Stimulated activated CD8-positive, alpha-beta memory T cell treated with anti-CD3 and anti-CD28 coated beads, Interleukin-15, amount 100 ng/mL, for 48 hours (primary cell): ENCODE results near the gene URGCP.
"Not testable (repeated sequence)": the region's sequence is repeated elsewhere in the genome, so short reads cannot be mapped to it uniquely, and the experiment has no call there.

Experiments used
- DNase-seq, 2 donors: peaks; one replicate each; pipeline ENCODE4 v3.0.0-alpha.2; 2020; ENCODE audit warnings: low read depth in 2 of 2

Gene URGCP

DNA sequence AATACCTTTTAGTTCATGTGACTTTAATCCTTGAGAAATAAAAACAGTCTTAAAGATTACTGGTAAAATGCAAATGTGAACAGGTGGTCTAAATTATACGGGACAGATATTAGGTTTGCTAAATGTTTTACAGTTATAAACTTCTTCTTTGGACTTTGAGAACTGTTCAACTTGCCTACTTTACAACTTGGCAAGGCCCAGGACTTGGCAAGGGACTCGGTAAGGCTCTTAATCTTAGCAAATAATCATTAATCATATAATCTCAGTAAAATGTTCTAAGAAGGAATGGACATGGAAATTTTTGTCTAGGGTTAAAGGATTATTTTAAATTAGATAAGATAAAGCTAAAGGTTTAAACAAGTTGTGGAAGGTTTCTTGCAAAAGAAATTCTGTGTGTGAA is 15.0 kb upstream of the URGCP start:
- DNase-seq: no peak

DNA sequence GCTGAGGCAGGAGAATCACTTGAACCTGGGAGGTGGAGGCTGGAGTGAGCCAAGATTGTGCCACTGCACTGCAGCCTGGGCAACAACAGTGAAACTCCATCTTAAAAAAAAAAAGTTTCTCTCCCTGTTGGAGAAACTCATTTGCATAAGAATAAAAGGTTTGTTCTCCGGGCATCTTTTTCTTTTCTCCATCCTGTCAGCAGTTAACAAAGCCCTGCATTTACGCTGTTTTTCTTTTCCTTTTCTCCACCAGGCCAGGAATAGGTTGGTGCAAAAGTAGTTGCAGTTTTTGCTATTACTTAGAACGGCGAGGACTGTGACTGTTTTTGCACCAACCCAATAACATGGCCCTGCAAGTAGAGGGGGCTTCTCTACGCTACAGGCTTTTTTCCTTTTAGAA is 9.5 kb upstream of the URGCP start:
- no peak for DNase-seq

DNA sequence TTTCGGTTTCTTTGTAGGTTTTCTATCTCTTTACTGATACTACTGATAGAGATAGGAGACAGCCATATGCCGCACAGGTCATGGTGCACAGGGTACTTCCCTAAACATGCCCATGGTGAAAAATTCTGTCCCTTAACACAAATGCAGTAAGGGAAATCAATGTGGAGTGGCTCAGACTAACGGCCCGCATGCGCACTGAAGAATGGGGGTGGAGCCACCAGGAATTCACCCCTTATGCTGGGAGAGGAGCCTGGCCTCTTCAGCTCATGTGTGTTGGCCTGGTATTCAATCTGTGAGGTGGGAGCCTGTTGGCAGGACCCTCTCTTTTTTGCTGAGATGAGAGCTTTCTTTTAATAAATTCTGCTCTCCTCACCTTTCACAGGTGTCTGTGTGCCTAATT is 8.4 kb upstream of the URGCP start:
- DNase-seq: no peak

DNA sequence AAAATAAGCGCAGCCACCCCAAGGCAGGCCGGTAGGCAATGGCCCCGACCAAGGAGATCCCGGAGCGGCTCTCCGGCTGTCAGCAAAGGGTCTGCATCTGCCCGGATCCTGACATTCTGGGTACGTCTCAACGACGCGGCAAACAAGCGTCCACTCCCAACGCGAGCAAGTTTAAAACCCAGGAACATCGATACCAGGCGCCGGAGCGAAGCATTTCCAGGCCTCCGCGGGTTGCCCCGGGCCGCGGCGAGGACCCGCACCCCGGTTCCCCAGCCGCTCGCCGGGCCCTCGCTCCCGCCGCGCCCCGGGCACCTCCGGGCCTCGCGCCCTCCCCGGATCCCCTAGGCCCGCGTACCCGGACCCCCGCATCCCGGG is 453 bp downstream of the URGCP start:
- no peak for DNase-seq

DNA sequence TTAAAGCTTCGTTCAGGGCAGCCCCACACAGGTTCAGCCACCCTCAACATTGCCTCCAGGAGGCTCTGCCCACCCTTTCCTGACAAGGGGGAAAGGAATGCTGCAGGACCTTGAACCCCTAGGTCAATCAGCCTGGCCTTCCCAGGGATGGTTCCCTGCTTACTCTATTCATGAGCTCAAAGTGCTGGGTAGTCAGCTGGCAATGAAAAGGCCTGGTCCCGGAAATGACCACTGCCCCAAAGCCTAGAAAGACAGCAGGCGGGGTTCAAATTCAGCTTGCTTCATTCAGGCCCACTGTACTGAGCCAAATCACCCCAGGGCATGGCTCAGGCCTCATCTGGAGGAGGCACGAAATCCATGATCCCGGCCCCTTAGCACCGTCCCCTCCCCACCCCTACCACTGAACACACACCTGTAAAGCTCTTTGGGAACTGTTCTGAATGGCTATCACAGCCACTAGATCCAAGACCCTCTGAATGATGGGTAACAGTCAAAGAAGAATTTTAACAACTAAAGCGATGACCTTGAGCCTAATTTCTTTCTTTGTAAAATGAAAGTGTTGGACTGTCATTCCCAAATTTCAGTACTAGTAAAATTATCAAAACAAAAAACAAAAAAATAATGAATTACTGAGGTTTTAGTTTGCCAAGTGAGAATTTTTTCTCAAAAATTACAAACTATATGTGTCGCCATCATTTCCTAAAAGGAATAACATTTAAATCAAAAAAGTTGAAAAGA is 1.0 kb downstream of the URGCP start:
- DNase-seq: no peak

DNA sequence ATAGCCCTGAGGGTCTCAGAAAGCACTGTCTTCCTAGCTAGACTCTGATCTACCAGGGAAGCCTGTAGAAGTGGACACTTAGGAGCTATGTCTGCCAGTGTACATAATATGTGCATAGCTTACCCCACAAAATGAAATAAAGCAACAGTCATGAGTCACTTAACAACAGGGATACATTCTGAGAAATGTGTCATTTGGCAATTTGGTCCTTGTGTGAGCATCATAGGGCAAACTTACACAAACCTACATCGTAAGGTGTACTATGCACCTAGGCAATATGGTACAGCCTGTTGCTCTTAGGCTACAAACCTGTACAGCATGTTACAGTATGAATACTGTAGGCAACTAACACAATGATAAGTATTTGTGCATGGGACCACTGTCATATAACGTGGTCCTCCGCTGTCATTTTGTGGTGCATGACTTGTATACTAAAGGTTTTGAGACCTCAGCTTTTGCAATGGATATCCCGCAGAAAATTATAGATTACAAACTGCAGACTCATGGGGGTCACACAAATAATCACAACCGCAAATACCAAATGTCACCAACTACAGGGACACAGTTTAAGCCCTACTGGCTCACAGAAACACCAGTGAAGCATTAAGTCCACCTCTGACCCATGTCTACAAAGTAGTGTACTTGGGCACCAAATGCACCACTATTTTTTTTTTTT is 1.7 kb downstream of the URGCP start:
- no peak for DNase-seq

DNA sequence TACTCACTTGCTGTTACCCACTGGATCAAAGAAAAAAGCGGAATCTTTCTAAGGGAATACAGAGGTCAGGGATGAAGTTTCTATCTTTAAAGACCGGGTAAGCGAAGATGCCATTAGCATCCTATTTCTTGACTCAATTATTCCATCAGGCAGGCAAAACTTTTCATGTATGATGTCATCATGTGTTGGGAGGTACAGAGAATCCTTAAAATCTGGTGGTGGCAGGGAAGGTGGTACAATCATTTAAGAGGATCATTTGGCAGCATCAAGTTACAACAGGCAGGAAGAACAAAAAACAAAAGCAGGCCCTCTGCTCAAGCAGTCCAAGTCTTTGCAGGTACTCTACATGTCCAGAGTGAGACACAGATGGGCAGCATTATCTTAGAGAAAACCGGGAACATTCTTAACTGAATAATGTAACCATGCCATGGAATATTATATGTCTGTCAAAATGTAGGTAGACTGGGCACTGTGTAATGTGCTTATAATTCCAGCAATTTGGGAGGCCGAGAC is 3.8 kb downstream of the URGCP start:
- no peak for DNase-seq

DNA sequence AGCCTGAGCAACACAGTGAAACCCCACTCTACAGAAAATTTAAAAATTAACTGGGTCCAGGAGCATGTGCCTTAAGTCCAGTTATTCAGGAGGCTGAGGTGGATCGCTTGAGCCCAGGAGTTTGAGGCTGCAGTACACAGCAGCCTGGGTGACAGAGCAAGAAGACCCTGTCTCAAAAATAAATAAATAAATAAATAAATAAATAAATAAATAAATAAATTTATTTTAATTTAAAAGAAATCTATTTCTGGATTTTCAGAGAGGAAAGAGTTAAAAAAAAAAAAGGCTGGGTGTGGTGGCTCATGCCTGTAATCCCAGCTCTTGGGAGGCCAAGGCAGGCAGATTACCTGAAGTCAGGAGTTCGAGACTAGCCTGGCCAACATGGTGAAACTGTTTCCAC is 7.8 kb downstream of the URGCP start:
- not testable (repeated sequence) for DNase-seq

DNA sequence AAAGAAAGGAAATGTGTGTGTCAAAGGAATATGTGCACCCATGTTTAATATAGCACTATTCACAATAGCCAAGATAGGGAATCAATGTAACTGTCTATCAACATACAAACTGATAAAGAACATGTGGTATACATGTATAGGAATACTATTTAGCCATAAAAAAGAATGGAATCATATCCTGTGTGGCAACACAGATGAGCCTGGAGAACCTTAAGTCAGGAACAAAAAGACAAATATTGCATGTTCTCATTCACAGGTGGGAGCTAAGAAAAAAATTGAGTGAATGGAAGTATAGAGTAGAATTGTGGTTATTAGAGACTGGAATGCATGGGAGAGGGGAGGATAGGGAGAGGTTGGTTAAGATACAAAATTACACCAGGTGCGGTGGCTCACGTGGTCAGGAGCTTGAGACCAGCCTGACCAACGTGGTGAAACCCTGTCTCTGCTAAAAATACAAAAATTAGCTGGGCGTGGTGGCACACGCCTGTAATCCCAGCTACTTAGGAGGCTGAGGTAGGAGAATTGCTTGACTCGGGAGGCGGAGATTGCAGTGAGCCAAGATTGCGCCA is 10.5 kb downstream of the URGCP start:
- DNase-seq: no peak

DNA sequence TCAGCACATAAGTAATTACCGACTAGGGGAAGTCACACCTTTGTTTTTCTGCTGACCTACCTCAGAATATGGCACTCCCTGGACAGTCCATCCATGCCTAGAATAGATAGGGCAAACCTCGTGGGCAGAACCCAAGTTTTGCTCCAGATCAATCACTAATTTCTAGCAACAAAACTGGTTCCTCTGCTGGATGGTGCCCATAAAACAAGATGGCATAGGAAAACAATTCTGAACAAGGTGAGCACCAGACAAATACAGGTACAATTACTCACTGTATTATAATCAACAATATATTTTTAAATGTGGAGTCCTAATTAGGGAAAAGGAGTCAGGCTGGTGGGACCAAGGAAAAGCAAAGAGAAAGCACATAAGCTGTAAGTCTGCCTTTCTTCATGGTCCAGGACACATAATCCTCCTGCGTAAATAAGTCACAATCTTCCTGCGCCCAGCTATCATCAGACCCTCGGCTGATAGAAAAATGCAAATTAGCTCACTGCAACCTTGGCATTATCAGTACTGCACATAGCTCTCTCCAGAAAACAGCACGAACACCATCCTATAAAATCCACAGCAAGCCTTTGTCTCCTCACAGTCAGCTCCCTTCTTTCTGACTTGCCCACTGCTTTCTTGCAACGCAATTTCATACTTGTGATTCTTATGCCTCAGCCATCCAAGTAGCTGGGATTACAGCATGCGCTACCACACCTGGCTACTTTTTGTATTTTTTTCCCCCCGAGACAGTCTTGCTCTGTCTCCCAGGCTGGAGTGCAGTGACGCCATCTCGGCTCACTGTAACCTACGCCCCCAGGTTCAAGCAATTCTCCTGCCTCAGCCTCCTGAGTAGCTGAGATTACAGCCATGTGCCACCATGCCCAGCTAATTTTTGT is 15.1 kb downstream of the URGCP start:
- no peak for DNase-seq

DNA sequence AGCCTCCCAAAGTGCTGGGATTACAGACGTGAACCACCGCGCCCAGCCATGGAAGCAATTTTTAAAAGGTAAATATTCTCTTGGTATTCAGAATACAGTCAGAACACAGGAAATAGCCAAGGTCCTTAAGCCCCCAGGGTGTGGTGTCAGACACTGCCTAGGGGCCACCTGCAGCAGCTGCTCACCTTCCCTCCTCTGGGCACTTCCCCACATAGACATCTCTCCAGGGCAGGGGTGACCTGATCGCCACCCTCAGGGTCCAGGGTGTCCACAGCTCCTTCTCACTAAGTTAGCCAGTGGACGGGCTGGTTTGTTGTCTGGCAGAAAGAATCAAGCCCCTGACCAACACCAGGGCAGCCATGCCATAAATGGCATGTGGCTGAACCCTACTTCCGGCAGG is 15.9 kb downstream of the URGCP start:
- no peak for DNase-seq

DNA sequence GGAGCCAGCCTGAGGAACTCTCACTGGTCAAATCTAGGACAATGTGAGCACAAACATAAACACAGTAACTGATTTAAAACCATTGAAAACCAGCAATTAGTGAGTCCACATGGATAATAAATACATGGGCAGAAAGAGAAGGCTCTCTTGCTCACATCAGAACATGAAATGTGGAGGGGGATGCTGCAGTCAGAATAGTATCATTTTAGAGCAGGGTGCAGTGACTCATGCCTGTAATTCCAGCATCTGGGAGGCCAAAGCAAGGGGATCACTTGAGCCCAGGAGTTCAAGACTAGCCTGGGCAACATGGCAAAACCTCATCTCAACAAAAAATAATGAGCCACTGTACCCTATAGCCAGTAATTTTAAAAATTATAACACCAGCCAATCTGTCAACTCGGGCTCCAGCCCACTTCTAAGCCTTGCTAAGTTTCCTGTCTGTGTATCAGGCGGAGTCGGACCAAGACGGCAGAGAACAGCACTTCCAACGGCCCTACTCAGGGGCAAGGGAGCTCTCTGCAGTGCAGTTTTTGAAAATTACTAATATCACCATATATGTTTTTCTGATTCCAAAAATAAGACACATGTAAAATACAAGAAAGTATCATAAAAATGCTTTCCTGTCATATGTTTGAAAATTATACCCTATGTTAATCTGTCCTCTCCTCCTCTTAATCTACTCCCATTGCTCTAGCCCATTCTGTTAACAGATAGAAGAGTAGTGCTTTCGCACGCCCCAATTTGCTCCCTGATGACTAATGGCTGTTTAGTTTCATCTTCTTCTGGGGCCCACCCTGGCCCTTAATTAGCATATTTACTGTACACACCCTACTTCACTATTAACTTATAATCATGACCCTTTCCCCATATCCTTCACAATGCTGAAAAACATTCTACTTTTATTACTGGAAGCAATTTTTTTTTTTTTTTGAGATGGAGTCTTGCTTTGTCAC is 17.1 kb downstream of the URGCP start:
- DNase-seq: no peak

DNA sequence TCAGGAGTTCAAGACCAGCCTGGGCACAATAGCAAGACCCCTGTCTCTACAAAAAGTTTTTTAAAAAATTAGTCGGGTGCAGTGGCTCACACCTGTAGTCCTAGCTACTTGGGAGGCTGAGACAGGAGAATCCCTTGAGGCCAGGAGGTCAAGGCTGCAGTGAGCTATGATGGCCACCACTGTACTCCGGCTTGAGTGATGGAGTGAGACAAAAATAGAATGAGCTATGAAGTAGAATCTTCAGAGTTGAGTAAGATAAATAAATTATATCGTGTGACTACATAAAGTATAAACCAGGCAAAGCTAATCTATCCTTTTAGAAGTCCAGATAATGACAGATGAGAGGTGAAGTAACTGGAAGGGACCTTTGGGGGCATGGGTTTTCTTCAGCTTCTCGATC is 21.8 kb downstream of the URGCP start:
- DNase-seq: no peak

DNA sequence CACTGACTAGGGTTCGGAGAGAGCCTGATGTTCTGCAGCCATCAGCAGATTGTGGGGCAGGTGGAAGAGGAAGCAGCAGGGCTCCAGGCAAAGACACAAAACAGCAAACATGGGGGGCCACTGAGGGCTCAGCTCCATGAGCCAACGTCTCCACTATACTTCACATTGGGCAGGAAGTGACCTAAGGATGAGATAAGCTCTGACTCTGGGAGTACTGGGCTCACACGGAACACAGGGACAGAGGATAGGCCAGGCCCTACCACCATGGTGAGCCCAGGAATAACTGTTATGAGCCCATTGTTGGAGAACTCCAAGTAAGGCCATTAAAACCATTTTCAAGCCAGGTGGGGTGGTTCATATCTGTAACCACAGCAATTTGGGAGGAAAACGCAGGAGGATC is 22.2 kb downstream of the URGCP start:
- DNase-seq: no peak

DNA sequence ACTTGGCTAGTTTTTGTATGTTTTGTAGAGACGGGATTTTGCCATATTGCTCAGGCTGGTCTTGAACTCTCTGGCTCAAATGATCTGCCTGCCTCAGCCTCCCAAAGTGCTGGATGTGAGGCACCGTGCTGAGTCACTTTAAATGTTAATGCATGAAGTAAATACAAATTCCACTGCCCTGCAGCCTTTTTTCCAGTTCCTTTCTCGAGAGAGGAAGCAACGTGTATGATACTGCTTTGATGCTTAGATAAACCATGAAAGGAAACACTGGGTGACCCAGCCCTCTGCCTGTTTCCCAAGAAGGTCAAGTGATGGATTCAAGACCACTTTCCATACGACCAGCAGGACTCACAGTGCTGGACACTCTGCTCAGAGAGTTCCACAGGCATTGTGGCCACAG is 25.8 kb downstream of the URGCP start:
- DNase-seq: no peak

DNA sequence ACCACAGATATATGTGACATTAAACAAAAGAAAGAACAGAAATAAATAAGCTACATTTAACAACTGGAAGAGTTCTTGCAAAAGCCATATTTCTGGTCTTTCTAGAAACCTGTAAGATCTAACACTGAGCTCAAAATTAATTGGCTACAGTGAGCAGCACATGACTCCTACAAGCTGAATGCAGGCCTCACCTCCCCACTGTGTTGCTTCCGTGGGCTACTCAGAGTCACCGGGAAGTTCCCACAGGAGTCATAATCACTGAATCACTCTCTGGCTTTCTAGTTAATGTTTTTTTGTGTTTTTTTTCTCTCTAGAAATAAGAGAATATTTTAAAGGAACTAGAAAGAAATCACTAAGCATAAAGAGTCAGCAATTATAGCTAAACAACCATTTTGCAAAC is 26.9 kb downstream of the URGCP start:
- DNase-seq: no peak

DNA sequence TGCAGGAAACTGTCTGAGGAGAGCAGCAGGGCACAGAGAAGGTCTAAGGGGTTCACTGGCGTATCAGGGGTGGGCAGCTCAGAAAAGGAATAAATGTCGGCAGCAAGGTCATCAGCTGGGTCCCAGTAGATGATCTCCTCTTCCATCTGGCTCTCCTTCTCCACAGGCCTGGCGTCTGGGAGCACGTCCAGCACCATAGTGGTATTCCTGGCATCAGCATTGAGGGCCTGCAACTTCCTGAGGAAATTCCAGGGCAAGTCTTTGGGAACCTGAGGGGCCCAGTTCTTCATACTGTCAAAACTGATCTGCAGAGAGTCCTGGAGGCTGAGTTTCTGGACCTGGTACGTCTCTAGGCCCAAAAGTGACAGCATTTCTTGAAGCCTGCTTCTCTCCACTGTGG is 27.5 kb downstream of the URGCP start:
- DNase-seq: no peak

DNA sequence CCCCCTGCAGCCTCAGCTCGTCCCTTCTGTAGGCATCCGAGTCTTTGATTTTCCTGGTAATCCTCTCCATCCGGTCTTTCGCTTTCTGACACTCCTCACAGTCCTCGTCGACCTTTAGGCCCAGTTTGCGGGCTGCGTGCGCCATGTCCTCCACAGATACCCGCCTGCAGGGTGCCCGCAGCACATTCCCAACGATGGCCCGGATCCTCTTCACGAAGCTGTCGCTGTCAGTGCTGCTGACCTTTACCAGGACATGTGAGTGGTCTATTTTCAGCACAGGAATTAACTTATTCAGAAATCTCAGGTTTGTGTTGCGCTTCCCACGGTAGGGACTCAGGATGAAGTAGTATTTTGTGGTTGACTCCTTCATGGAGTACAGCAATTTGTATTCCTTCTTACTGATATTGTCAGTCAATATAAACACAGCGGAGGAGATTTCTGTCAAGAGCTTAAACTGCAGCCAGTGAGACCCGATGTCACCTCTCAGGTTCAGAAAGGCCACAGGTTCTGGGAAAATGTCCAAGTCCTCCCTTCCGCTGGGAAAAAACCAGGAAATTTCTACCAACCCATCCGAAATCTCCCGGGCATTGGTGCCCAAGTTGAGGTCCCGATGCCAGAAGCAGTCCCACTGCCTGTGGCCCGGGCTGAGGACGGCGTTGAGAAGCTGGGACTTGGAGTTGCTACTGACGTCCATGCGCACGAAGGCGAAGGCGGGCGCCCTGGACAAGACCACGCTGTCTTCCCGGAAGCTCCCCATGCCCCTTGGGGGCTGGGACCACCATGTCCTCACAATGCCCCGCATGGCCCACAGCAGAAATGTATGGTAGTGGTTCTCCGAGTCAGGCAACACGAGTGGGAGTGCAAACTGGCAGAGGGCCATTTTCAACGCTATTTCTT is 28.2 kb downstream of the URGCP start:
- no peak for DNase-seq

DNA sequence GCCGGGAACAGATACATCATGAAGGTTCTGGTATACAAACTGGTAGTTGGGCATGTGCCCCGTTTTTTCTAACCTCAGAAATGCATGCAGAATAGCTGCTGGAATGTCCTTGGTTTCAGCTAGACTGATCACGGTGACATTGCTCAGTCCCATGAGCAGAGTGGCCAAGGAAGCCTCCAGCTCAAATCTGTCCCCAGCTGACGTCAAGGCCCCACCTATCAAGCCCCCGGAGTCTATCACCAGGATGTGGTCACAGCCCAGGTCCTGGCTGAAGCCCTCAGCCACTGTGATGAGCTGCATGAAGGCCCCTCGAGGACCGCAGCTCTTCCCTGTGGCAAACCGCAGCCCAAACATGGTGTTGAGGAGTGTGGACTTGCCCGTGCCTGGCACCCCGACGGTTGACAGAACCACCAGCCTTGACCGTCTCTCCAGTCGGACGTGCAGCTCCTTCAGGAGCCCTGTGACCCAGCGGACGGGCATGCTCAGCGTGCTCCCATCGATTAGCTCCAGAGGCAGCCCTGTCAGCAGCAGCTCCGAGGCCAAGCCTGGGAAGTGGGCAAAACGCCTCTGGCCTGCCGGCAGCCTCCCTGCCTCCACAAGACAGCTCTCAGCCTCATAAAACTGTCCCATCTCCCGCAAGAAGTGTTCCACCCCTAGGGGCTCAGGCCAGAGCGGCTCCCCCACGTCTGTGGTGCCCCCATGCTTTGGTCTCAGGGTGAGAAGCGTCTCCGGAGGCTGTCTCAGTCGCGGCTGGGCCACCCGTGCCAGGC is 29.2 kb downstream of the URGCP start:
- no peak for DNase-seq
